K562 (cell line): ENCODE measurements around the gene SNRPD2. TPM values are rescaled to one million over a fixed set of nuclear protein-coding genes. Genes with fewer than 3 reads are reported as not detected.

Experiments
- CHCHD3 ChIP-seq: fragments of 250-450 bp; sonication (Bioruptor Pico); IDR thresholded peaks from 2 replicates; pipeline ENCODE4 v2.1.2; 2022; ENCODE audit warnings: mild to moderate bottlenecking
- CLOCK ChIP-seq: fragments of 250-450 bp; sonication (Bioruptor Pico); IDR thresholded peaks from 2 replicates; pipeline ENCODE4 v1.4.0; 2020; ENCODE audit warnings: mild to moderate bottlenecking, moderate library complexity, borderline replicate concordance
- FOXA3 ChIP-seq, 2 experiments: fragments of 450-650 bp in 1 of 2; sonication (generic) in 1 of 2; formaldehyde crosslinking; IDR thresholded peaks in 1 of 2; conservative IDR thresholded peaks in 1 of 2; 2 replicates each; pipeline versions ENCODE4 v1.4.0 to v1.8.0; 2020 to 2022; ENCODE audit warnings: mild to moderate bottlenecking in 2 of 2, missing genetic modification reagents in 1 of 2
- ILK ChIP-seq: fragments of 450-650 bp; IDR thresholded peaks from 2 replicates; pipeline ENCODE4 v1.6.1; 2016; ENCODE audit warnings: missing genetic modification characterization, low read depth, mild to moderate bottlenecking, missing compliant biosample characterization, moderate library complexity, borderline replicate concordance
- JUN ChIP-seq, 2 experiments: sonication (generic) in 1 of 2; formaldehyde crosslinking in 1 of 2; IDR thresholded peaks; 2 replicates each; pipeline versions ENCODE4 v1.6.1 to v1.8.0; 2012 to 2022; ENCODE audit warnings: borderline replicate concordance in 2 of 2, mild to moderate bottlenecking in 2 of 2, improper control_type of control experiment in 1 of 2, low read depth in 1 of 2, low read length in 1 of 2, missing genetic modification reagents in 1 of 2
- KLF1 ChIP-seq: fragments of 450-650 bp; IDR thresholded peaks from 2 replicates; pipeline ENCODE4 v1.6.1; 2016; ENCODE audit warnings: missing genetic modification characterization, missing compliant biosample characterization
- MCM2 ChIP-seq: fragments of 450-650 bp; IDR thresholded peaks from 2 replicates; pipeline ENCODE4 v1.6.1; 2017; ENCODE audit warnings: low read depth, mild to moderate bottlenecking
- MYC ChIP-seq, 2 experiments: fragments of 250-450 bp in 1 of 2; sonication (Bioruptor Pico) in 1 of 2; IDR thresholded peaks; 2 replicates each; pipeline versions ENCODE4 v1.5.1 to v1.6.1; 2012 to 2021; ENCODE audit warnings: low read depth in 2 of 2, borderline replicate concordance in 1 of 2, improper control_type of control experiment in 1 of 2, low read length in 1 of 2, mild to moderate bottlenecking in 1 of 2, moderate library complexity in 1 of 2
- NEUROD1 ChIP-seq: fragments of 150-350 bp; IDR thresholded peaks from 2 replicates; pipeline ENCODE4 v1.6.1; 2014; ENCODE audit warnings: borderline replicate concordance, low read length, low read depth; ENCODE audit not compliant: partially characterized antibody
- PATZ1 ChIP-seq: fragments of 250-450 bp; sonication (Bioruptor Pico); IDR thresholded peaks from 2 replicates; pipeline ENCODE4 v1.5.0; 2020; ENCODE audit warnings: mild to moderate bottlenecking, borderline replicate concordance
- PHB ChIP-seq: fragments of 250-450 bp; sonication (Bioruptor Pico); IDR thresholded peaks from 2 replicates; pipeline ENCODE4 v1.5.0; 2021
- PHF8 ChIP-seq: fragments of 200-600 bp; sonication (generic); IDR thresholded peaks from 2 replicates; pipeline ENCODE4 v1.6.1; 2012; ENCODE audit warnings: mixed run types, mild to moderate bottlenecking, inconsistent platforms, low read length, moderate library complexity, borderline replicate concordance
- RBFOX2 ChIP-seq: fragments of 200-400 bp; formaldehyde crosslinking; IDR thresholded peaks from 2 replicates; pipeline ENCODE4 v1.6.1; 2017; ENCODE audit warnings: low read depth, mild to moderate bottlenecking, low read length, moderate library complexity
- SRSF3 ChIP-seq: fragments of 200-400 bp; formaldehyde crosslinking; IDR thresholded peaks from 2 replicates; pipeline ENCODE4 v1.6.1; 2016; ENCODE audit warnings: mild to moderate bottlenecking, low read length, moderate library complexity; ENCODE audit not compliant: insufficient read depth
- ZBTB1 ChIP-seq: sonication (generic); formaldehyde crosslinking; IDR thresholded peaks from 2 replicates; pipeline ENCODE4 v1.8.1; 2023; ENCODE audit warnings: missing genetic modification reagents, low read depth, mild to moderate bottlenecking, borderline replicate concordance
- ZNF41 ChIP-seq: fragments of 250-450 bp; sonication (Bioruptor Pico); conservative IDR thresholded peaks from 2 replicates; pipeline ENCODE4 v1.4.0; 2020; ENCODE audit warnings: mild to moderate bottlenecking
- ZNF589 ChIP-seq: fragments of 200-800 bp; sonication (Bioruptor generic); IDR thresholded peaks from 2 replicates; pipeline ENCODE4 v1.6.1; 2016; ENCODE audit warnings: low read depth, missing genetic modification characterization, missing compliant biosample characterization
- ZNF707 ChIP-seq: fragments of 250-450 bp; sonication (Bioruptor Pico); conservative IDR thresholded peaks from 2 replicates; pipeline ENCODE4 v1.8.0; 2022; ENCODE audit warnings: inconsistent platforms, mild to moderate bottlenecking, moderate library complexity
- ZNF79 ChIP-seq: fragments of 250-450 bp; sonication (Bioruptor Pico); IDR thresholded peaks from 2 replicates; pipeline ENCODE4 v1.4.0; 2020; ENCODE audit warnings: low read depth, mild to moderate bottlenecking, moderate library complexity
- polyA plus RNA-seq, 8 experiments: library from polyadenylated mRNA; depleted of rRNA in 4 of 8; stranded (reverse) in 5 of 8; unstranded in 3 of 8; fragments of >200 nt; fragmentation: Nextera tagmentation in 2 of 8; fragmentation: Illumina TruSeq in 1 of 8; extraction: Ambion mirVana in 2 of 8; extraction: Trizol in 1 of 8; gene quantifications; 2 replicates each; pipeline versions ENCODE4 v1.2.1 to v1.2.3, GENCODE V29; 2011 to 2014; ENCODE audit warnings: inconsistent platforms in 1 of 8, missing spikeins in 1 of 8
- total RNA-seq, 7 experiments: library from RNA; depleted of rRNA in 6 of 7; stranded (reverse); fragments of >200 nt in 6 of 7; fragmentation: Illumina TruSeq in 2 of 7; extraction: Trizol in 2 of 7; gene quantifications; 2 replicates each; pipeline versions ENCODE4 v1.2.1 to v1.2.3, GENCODE V29; 2011 to 2021; ENCODE audit warnings: low replicate concordance in 1 of 7
- TF ChIP-seq, protein P1 (sequence below): fragments of 450-650 bp; IDR thresholded peaks from one replicate; pipeline ENCODE4 v1.6.1; 2018; ENCODE audit warnings: mild to moderate bottlenecking, moderate library complexity; ENCODE audit not compliant: partially characterized antibody

SNRPD2 gene
- total and polyA plus RNA-seq, 9 of the 15 experiments (the other 6 are each of a cell fraction or from before 2014, with no cell fraction given): 728 to 4,411 (median 1,029) TPM

- TF ChIP-seq CLOCK (CRISPR knock-in tag) (no peak), PHF8 (0 out of 2 replicates have a peak, but pooled peaks have one; percentile 24), SRSF3 (no peak), MYC (IDR thresholded peaks at IDR 0.05; ENCODE audit: low read depth, low read length) (peak; percentile 18; the same call in 1 of the 2 replicates), MYC (CRISPR knock-in tag; IDR thresholded peaks at IDR 0.05; ENCODE audit: borderline replicate concordance, low read depth) (peak; percentile 42; the same call in 1 of the 2 replicates), ZNF707 (CRISPR knock-in tag) (no peak), ZNF79 (CRISPR knock-in tag) (no peak), FOXA3 (CRISPR knock-in tag; conservative IDR thresholded peaks at IDR 0.05 in 1 of 2, IDR thresholded peaks at IDR 0.05 in 1 of 2) (no peak), PHB (CRISPR knock-in tag) (no peak), PATZ1 (CRISPR knock-in tag) (no peak), ZNF589 (CRISPR knock-in tag) (no peak), NEUROD1 (no peak), CHCHD3 (CRISPR knock-in tag) (no peak), MCM2 (no peak), KLF1 (tag) (no peak), ILK (tag) (no peak), JUN (IDR thresholded peaks at IDR 0.05; ENCODE audit: borderline replicate concordance, low read depth, low read length) (no peak), JUN (CRISPR knock-in tag; IDR thresholded peaks at IDR 0.05; ENCODE audit: borderline replicate concordance) (no peak), ZBTB1 (CRISPR knock-in tag) (no peak), ZNF41 (CRISPR knock-in tag) (no peak), RBFOX2 (peak; percentile 1; the same call in 1 of the 2 replicates)
- TF ChIP-seq, protein P1, sequence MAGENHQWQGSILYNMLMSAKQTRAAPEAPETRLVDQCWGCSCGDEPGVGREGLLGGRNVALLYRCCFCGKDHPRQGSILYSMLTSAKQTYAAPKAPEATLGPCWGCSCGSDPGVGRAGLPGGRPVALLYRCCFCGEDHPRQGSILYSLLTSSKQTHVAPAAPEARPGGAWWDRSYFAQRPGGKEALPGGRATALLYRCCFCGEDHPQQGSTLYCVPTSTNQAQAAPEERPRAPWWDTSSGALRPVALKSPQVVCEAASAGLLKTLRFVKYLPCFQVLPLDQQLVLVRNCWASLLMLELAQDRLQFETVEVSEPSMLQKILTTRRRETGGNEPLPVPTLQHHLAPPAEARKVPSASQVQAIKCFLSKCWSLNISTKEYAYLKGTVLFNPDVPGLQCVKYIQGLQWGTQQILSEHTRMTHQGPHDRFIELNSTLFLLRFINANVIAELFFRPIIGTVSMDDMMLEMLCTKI: no peak
These were observed 26.4 kb upstream of the SNRPD2 start (continued) for GRCh38 chr19:45717983-45718650.
